Measurements from ENCODE around the gene PLAC1. TPM values are rescaled to one million over a fixed set of nuclear protein-coding genes. Genes with fewer than 3 reads are reported as not detected.

The PLAC1 gene
- total RNA-seq, 1 donor from 2014 or later, result not detected

DNA sequence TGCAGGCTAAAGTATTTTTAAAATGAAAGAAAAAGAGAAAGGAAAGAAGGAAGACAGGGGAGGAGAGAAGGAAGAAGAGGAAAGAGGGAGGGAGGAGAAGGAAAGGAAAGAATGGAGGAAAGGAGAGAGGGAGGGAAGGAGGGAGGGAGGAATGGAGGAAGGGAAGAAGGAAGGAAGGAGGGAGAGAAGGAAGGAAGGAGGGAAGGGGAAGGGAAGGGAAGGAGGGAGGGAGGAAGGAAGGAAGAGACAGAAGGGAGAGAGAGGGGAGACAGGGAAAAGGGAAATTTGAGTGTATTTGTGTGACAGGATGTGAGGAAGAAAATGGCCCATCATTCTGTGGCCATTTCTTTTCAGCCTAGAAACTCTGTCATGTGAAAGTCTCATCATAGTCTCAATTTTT is 14.9 kb upstream of the PLAC1 start:
- no peak for ATAC-seq (ENCODE audit: poor library complexity)
- intact Hi-C loops (cut with DNase I), result no loop called here

DNA sequence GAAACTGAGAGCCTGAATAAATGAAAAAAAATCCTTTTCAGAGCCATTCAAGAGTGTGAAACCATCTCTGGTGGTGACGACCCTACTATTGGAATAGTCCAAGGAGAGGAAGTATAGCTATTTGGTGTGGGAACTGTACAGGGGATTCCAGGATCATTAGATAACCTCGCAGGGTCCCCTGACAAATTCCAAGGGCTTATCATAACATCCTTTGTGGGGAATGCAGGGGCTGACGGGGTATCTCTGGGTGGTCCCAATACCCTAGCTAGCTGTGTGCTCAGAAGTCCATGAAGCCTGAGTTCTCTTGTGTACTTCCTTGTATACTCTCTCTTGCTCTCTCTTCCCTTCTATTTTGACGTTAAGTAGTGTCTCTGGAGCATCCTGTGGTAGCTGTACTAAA is 13.8 kb upstream of the PLAC1 start:
- no peak for DNase-seq
- intact Hi-C loops (cut with DNase I), result no loop called here

More for the DNA sequence above, 14.9 kb upstream of the PLAC1 start:
- no peak for DNase-seq

DNA sequence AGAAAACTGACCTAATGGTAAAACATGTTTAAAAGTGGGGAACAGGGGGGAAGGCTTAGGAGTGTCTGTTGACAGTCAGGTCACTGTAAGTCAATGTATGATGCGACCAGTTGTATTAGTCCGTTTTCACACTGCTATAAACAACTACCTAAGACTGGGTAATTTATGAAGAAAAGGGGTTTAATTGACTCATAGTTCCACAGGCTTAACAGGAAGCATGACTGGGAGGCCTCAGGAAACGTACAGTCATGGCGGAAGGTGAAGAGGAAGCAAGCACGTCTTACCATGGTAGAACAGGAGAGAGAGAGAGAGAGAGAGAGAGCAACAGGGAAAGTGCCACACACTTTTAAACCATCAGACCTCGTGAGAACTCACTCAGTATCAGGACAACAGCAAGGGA is 13.0 kb upstream of the PLAC1 start:
- no peak for ATAC-seq (ENCODE audit: poor library complexity)
- intact Hi-C loops (cut with DNase I), result no loop called here
- DNase-seq, result no peak

More for the DNA sequence above, 13.8 kb upstream of the PLAC1 start:
- no peak for ATAC-seq (ENCODE audit: poor library complexity)

DNA sequence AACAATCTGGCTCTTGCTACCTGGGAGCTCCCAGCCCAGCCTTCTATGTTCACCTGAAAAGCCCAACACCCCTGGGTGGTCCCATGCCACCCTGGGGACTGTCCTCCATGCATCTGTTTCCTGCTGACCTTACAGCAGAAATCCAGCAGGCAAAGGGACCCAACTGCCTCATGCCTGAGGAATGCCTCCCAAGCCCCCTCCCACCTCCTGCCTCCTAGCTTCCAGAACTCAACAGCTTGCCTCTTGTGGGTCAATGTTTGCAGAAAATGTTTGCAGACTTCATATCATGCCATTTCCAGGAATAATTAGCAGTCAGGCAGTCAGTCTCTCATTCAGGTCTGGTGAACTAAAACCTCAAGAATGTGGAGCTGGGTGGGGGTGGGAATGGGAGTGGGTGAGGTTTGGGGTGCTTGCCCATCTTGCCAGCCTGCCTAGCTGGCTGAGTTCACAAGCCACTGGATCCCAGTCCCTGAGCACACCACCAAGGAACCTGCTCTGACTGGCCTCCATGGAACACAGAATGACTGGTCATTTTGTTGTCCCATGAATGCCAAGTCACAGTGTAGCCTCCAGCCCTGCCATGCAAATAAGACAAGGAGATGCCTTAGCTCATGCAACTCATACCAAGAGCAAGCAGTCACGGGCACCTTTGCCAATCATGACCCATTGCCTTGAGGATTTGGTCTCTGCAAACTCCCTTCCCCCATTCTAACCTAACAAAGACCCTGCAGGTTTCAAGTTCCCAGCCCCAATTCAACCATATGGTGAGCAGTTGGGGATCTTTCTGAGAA is 12.1 kb upstream of the PLAC1 start:
- intact Hi-C loops (cut with DNase I), result no loop called here
- no peak for ATAC-seq (ENCODE audit: poor library complexity)
- no peak for DNase-seq

DNA sequence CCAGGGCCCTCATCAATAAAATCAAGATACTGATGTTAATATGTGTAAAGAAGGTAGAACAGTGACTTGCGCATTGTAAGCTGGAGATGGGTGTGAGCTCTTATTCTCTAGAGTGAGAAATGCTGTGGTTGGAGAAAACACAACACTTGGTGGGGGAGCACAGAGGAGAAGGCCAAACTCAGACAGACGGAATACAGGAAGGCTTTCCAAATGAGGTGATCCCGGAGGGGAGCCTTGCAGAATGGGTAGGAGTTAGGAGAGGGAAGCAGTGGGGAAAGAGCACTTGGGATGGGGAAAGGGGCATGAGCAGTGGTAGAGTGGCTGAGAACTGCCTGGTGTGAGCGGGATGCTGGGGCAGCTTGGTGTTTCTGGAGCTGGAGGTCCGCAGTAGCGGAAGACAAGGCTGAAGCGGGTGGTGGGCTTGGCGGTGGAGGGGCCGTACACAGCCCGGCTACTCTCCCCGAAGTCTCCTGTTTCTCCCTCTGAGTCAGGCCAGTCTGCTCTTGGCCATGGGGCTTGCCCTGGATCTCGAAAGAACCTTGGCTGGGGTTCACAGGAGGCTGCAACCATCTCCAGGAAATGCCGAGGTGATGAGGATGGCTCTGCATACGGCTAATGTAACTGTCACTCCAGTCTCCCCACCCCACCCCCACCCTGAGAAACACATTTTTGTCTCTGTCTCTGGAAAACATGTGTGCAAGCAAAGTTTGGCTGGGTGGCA is 11.3 kb upstream of the PLAC1 start:
- ATAC-seq (ENCODE audit: poor library complexity) (no peak), DNase-seq (no peak)
- intact Hi-C loops (cut with DNase I), result no loop called here

DNA sequence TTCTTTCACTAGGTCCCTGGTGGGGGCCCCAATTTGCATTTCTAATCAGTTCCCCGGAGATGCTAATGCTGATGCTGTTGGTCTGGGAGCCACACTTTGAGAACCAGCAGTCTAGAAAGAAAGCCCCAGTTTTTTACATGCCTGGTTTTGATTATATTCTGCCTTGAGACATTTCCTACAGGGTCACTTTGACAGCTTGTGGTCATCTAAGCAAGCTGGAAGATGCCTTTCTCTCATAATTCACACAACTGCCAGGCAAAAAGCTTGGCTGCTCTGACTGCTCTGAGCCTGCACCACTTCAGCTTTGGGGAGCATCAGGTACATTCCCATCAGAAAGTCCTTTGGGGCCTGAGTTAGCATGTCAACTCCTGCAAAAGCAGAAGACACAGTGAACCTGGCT is 5.9 kb upstream of the PLAC1 start:
- DNase-seq, result no peak
- intact Hi-C loops (cut with DNase I), result no loop called here
- ATAC-seq (ENCODE audit: poor library complexity), result no peak

DNA sequence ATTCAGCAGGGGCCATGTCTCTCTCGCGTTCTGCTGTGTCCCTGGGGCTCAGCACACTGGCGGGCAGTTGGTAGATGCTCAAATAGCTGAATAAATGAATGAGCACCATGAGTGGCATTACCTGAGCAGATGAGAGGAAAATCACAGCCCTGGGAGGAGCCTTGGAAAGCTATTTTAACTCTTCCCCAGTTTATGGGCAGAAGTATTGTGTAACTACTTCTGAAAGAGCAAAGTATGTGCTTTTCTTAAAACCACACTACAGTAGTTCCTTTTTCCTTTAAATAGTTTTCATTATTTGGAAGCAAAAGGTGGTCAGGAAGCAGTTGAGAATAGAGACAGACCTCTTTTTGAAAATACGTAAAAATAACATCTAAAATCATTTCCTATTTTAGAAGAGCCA is 3.0 kb upstream of the PLAC1 start:
- no peak for DNase-seq
- no peak for ATAC-seq (ENCODE audit: poor library complexity)
- intact Hi-C loops (cut with DNase I), result no loop called here

DNA sequence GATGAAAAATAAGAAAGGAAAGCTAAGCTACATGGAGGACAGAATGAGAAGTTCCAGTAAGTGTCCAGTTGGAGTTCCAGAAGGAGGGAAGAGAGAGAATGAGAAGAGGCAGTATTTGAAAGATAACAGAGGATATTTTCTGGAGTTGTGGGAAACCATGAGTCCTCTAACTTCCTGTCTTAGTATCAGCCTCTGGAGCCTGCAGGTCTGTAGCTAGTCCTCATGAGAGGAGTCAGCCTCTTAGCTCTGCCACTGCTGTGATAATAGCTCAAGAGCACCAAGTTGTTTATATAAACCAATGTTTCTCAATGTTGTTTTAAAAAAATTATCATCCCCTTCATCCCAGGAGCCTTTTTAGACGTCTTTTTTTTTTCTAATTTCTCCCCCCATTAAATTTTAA is 2.4 kb upstream of the PLAC1 start:
- intact Hi-C loops (cut with DNase I), result no loop called here
- ATAC-seq (ENCODE audit: poor library complexity) (no peak), DNase-seq (no peak)

DNA sequence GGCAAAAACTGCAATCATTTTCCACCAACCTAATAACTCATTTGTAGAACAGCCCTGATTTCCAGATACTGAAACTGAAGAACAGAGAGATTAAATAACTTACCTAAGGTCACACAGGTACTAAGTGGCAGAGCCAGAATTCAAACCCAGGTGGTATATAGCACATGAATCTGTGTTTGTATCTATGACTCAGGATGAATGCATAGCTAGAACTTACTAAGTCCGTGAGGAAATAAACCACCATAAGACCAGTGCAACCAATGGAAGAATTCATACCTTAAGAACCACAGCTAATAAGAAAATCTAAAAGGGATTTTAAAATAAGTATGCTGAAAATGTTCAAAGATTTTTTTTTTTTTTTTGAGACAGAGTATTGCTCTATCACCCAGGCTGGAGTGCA is 1.5 kb upstream of the PLAC1 start:
- intact Hi-C loops (cut with DNase I), result no loop called here
- ATAC-seq (ENCODE audit: poor library complexity), result no peak
- DNase-seq, result no peak

DNA sequence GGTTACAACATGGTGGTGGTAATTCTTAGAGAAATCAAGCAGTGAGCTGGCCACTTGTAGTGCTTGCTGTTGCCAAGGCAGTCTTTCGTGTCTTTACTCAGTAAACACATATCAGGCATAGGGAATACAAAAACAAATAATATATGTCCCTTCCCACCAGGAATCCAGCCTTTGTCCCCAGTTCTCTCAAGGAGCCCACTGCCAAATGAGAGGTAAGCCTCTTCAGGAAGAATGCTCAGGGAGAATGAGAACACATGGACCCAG is 421 bp upstream of the PLAC1 start:
- intact Hi-C loops (cut with DNase I), result no loop called here
- DNase-seq (no peak), ATAC-seq (ENCODE audit: poor library complexity) (no peak)

DNA sequence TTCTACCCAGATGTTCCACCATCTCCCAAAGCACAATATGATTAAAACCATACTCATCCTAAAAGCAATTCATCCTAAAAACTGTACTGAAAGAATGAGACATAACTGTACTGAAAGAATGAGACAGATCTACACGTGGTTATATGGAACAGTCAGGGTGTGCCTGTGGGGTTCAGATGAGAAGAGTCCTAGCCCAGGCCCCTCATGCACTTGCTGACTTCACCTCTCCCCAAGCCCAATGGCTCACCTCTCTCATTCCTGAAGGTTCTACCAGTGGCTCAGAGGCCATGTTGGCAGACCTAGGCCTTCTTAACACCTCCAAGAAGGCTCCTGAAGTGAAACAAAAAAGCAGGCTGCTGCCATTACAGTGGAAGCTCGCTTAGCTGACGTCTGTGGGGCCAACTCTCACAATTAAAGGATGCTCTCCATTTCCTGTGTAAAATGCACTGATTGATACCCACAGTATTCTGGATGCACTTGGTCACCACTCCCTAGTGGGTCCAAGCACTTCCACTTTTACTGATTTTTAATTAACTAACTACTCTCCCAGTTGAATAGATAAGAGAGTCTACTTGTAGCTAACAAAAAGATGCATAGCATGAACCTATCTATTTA is 3.8 kb downstream of the PLAC1 start:
- intact Hi-C loops (cut with DNase I), result no loop called here
- ATAC-seq (ENCODE audit: poor library complexity), result no peak
- DNase-seq, result no peak

DNA sequence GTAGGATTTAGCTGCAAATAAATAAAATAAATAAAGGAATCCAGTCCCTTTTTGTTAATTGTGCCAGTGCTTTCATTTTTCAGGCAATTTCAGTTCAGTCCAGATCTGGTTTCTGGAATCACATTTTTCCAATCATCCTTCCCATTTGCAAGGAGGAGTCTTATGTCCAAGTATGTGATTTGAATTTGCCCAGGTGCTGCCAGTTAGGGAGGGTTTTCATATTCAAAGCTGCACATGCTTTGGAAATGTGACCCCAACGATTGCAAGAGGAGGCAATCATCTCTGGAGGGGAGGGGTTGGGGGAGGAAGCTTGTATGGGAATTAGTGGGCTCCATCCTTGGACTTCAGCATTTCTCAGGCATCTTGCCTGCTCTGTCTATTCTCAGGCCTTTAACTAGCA is 4.4 kb downstream of the PLAC1 start:
- intact Hi-C loops (cut with DNase I), result no loop called here
- ATAC-seq (ENCODE audit: poor library complexity), result no peak
- DNase-seq, result no peak

DNA sequence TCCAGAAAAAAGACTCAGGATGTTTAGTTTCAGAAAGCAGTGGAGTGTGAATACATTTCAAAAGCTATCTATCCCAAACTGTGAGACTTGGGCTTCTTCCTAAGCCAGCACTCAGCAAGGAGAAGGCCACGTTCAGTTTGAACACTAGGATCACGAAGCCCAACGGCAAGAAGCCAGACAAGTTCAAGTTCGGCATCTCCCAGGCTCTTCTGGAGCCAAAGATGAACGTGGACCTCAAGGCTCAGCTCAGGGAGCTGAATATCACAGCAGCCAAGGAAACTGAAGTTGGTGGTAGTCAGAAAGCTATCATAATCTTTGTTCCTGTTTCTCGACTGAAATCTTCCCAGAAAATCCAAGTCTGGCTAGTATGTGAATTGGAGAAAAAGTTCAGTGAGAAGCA is 7.6 kb downstream of the PLAC1 start:
- DNase-seq, result no peak
- intact Hi-C loops (cut with DNase I), result no loop called here
- no peak for ATAC-seq (ENCODE audit: poor library complexity)

DNA sequence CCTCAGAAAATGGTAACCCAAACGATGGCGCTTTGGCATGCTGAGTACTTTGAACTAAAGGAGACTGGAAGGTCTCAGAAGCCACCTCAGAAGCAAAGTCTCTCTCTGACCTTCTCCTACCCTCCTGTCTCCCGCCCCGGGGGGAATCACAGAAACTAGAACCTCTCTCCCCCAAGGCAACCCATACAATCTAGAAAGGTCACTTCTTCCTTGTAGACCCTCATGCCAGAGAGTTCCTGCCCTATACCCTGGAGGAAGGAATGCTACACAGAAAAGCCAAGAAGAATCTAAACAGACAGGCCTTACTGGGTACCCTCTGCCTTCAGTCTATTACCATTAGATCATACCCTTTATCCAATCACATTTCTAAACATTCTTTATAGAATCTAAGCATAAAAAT is 8.5 kb downstream of the PLAC1 start:
- no peak for DNase-seq
- intact Hi-C loops (cut with DNase I), result no loop called here
- ATAC-seq (ENCODE audit: poor library complexity), result no peak

DNA sequence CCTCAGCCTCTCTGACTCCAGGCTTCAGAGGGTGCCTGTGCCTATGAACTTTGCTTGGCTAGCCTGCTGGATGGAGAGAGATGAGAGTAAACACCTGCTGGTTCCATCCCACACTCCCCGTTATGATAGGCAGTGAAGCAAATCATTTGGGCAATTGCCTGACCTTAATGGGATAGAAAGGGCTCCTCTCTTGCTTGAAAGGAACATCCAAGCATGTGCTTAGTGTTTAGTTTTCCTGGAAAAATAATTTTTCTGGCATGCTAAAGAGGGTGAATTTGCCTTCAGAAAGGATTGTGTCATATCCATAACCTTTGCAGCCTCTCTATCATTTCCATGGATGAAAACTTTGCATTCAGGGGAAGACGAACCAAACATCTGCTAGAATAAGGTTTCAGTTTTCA is 10.8 kb downstream of the PLAC1 start:
- ATAC-seq (ENCODE audit: poor library complexity) (no peak), DNase-seq (no peak)
- intact Hi-C loops (cut with DNase I), result no loop called here

DNA sequence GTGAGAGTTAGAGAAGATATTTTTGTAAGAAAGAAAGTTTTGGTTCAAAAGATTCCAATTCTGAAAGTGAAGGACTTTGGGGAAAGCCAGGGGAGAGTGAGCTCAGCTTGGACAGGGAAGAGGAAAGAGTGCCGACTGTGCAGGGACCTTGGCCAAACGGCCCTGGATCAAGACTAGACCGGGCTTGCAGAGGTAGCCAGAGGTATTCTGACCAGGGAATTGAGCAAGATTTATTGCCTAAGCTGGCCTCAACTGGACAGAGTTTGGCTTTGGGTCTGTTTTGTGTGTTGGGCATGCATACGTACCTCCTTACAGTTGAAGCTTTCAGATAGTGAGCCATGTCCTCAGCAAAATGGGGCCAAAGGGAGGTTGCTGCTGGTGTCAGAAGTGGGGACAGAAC is 11.6 kb downstream of the PLAC1 start:
- intact Hi-C loops (cut with DNase I), result no loop called here
- ATAC-seq (ENCODE audit: poor library complexity), result no peak

DNA sequence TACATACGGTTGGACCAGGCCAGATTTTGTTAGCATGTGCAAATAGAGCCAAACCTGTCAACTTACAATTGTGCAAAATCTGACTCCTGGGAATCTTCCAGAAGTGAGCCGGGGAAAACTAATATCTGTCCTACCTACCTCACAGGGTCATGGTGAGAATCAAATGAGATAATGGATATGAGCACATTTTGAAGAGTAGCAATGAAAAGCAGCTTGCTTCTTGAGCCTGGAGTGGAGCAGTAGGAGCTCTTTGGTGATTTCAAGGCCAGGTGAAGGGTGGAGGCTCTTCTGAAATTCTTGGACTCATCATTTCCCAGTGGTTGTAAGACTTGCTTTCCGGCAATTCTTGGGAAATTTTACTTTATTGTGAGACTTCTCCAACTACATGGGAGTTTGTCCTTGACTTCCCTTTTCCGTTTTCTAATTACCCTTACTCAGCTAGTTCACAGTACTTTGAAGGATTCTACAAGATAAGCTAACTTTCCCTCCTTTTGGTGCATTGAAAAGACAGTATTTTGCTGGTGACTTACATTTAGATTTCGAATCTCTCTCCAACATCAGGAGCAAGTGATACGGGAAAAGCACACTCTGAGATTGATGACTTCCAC is 12.2 kb downstream of the PLAC1 start:
- no peak for ATAC-seq (ENCODE audit: poor library complexity)
- intact Hi-C loops (cut with DNase I), result no loop called here
- DNase-seq, result no peak

More for the DNA sequence above, 11.6 kb downstream of the PLAC1 start:
- DNase-seq, result no peak

DNA sequence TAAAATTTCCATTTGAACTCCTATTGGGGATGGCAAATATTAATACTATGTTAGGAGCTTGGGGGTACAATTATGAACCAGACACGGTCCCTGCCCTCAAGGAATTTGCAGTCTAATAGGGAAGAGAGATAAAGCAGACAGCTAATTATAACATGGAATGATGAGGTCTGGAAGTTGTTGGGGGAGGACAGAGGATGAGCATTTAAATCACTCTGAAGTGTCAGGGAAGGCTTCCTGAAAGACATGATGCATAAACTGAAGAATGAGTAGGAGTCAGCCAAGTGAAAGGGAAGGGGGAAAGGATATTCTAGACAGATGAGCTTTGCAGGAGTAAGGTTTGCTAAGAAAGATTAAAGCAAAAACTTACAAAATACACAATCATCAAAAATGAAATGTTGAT is 15.9 kb downstream of the PLAC1 start:
- no peak for DNase-seq
- ATAC-seq (ENCODE audit: poor library complexity), result no peak
- intact Hi-C loops (cut with DNase I), result no loop called here

DNA sequence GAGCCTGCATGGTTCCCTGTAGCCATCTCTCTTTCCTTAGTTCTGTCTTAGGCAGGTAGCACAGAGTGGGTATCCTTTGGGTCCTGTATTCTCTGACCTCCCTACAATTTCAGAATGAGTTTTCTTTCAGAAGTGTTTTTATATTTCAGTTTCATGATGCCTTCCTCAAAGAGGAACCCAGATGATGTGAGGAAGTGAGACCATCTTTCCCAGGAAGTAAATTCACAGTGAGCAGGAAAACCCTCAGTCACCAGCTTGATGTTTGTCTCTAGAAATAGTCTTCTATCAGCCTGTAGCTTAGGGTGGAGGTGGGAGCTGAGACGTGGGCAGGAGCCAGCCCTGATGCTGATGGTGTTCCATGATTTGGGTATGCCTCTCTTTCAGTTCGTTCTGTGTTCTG is 16.9 kb downstream of the PLAC1 start:
- ATAC-seq (ENCODE audit: poor library complexity) (no peak), DNase-seq (no peak)
- intact Hi-C loops (cut with DNase I), result no loop called here

DNA sequence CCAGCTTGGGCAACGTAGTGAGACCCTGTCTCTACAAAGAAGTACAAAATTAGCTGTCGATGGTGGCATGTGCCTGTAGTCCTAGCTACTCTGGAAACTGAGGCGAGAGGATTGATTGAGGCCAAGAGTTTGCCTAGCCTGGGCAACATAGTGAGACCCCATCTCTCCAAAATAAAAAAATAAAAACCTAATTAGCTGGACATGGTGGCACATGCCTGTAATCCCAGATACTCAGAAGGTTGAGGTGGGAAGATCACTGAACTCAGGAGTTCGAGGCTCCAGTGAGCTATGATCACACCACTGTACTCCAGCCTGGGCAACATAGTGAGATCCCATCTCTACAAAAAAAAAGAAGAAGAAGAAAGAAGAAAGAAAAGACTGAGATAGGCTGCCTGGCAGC is 17.4 kb downstream of the PLAC1 start:
- intact Hi-C loops (cut with DNase I), result no loop called here
- DNase-seq (no peak), ATAC-seq (ENCODE audit: poor library complexity) (no peak)
